Measurements from ENCODE around the gene NENF. TPM values are rescaled to one million over a fixed set of nuclear protein-coding genes. Genes with fewer than 3 reads are reported as not detected.

NENF gene
- total RNA-seq, 2 donors from 2014 or later, result 85.4 to 89.7 TPM

DNA sequence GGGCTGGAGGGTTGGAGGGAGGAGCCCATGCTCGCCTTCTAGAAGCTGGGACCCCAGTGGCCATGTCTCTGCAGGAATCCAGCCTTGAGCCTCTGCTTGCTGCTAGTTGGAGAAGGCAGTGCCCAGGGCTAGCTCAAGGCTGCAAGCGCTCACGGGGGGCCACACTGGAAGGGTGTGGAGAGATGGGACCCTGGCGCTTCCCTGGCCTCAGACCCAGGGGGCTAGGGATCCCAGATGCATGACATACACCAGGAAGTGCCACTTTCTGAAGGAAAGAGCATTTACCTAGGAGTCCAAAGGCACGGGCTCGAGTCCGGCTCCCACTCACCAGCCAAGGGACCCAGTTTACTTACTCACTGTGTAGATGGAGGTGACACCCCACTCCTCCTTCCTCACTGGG, 32.6 kb downstream of the NENF start:
- ATAC-seq, result no peak
- no peak overlapping the region for H3K4me3 ChIP-seq
- intact Hi-C loops (cut with DNase I), result no loop called here
- no peaks in the 10 kb centered on the region for H3K36me3 ChIP-seq (replicated peaks in 1 of 2; ENCODE audit: insufficient read depth in 1 of 2, low read depth in 2 of 2)
- H3K4me1 ChIP-seq, result peaks cover 3% of the 10 kb centered on the region
- no peaks in the 10 kb centered on the region for H3K27me3 ChIP-seq
- no peak for DNase-seq
- no peaks in the 10 kb centered on the region for H3K9me3 ChIP-seq
- 80 to 94% methylated on average over 1 to 7 of the region's 7 CpGs for WGBS, 2 donors
- no peak for TF ChIP-seq POLR2A (IDR thresholded peaks at IDR 0.05)
- TF ChIP-seq, protein P1, sequence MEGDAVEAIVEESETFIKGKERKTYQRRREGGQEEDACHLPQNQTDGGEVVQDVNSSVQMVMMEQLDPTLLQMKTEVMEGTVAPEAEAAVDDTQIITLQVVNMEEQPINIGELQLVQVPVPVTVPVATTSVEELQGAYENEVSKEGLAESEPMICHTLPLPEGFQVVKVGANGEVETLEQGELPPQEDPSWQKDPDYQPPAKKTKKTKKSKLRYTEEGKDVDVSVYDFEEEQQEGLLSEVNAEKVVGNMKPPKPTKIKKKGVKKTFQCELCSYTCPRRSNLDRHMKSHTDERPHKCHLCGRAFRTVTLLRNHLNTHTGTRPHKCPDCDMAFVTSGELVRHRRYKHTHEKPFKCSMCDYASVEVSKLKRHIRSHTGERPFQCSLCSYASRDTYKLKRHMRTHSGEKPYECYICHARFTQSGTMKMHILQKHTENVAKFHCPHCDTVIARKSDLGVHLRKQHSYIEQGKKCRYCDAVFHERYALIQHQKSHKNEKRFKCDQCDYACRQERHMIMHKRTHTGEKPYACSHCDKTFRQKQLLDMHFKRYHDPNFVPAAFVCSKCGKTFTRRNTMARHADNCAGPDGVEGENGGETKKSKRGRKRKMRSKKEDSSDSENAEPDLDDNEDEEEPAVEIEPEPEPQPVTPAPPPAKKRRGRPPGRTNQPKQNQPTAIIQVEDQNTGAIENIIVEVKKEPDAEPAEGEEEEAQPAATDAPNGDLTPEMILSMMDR (IDR thresholded peaks at IDR 0.05), result no peak
- no peak overlapping the region for H3K27ac ChIP-seq

DNA sequence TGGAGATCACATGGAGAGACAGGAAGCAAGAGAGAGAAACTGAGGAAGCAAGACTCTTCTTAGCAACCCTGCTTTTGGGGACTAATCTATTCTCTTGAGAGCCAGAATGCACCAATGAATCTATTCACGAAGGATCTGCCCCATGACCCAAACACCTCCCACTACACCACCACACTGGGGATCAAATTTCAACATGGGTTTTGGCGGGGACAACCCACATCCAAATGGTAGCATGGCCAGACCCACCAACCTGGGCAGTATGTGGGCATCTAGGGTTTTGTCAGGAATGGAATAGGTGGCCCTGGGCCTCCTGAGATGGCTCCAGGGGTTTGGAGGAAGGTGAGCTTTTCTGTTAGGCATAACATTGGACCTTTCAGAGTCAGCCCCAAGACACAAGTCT, 33.7 kb downstream of the NENF start:
- Histone ChIP-seq H3K27me3 (no peaks in the 10 kb centered on the region), H3K27ac (peak overlapping the region in 1 of 4 donors; percentile 33), H3K9me3 (no peaks in the 10 kb centered on the region), H3K36me3 (replicated peaks in 1 of 2; ENCODE audit: insufficient read depth in 1 of 2, low read depth in 2 of 2) (no peaks in the 10 kb centered on the region), H3K4me3 (no peak overlapping the region), H3K4me1 (peaks cover 3% of the 10 kb centered on the region)
- ATAC-seq (no peak), DNase-seq (no peak)
- intact Hi-C loops (cut with DNase I), result no loop called here
- WGBS, 2 donors, result 85 to 100% methylated on average over 2 of the region's 2 CpGs
- TF ChIP-seq, protein P1 (IDR thresholded peaks at IDR 0.05), result no peak
- no peak for TF ChIP-seq POLR2A (IDR thresholded peaks at IDR 0.05)

DNA sequence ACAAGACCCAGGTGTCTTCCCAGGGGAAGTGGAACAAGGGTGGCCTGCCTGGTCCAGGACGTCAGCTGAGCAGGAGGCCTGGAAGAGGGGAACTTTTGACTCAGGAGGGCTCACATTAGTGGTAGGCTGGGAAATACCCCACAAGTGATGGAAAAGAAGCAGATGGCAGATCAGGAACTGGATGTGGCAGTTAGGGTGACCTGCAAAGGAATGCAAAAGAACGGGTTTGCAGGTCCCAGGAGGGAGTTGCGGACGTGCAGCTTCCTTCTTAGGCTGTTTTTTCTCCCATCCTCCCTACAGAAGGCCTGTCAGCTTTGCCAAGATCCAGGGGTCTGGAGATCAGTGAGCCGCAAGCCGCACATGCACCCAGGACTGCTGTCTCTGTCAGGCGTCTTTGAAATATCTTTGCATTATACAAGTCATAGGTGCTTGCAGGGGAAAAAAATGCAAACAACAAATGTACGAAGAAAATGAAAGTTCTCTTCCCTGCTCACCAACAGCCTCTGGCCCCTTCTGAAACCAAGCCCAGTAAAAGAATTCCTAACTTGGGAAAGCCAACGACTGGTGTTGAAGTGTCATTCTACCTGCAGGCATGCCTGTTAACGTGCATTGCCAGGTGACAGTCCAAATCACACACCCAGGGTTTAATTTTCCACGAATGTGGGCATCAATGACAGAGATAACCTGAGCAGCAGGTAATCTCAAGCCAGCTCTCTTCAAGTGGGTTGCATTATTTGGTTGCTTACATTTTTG, 34.4 kb downstream of the NENF start:
- ATAC-seq (peak; percentile 54), DNase-seq (peak in 1 of 4 donors; percentile 42)
- Histone ChIP-seq H3K4me3 (no peak overlapping the region), H3K36me3 (replicated peaks in 1 of 2; ENCODE audit: insufficient read depth in 1 of 2, low read depth in 2 of 2) (no peaks in the 10 kb centered on the region), H3K4me1 (peaks cover 3% of the 10 kb centered on the region), H3K9me3 (no peaks in the 10 kb centered on the region), H3K27ac (peak overlapping the region in 2 of 4 donors; percentile 20 to 33), H3K27me3 (no peaks in the 10 kb centered on the region)
- TF ChIP-seq, protein P1 (IDR thresholded peaks at IDR 0.05), result no peak
- TF ChIP-seq POLR2A (IDR thresholded peaks at IDR 0.05), result no peak
- 39 to 41% methylated on average over 11 of the region's 11 CpGs for WGBS, 2 donors
- intact Hi-C loops (cut with DNase I), result no loop called here

DNA sequence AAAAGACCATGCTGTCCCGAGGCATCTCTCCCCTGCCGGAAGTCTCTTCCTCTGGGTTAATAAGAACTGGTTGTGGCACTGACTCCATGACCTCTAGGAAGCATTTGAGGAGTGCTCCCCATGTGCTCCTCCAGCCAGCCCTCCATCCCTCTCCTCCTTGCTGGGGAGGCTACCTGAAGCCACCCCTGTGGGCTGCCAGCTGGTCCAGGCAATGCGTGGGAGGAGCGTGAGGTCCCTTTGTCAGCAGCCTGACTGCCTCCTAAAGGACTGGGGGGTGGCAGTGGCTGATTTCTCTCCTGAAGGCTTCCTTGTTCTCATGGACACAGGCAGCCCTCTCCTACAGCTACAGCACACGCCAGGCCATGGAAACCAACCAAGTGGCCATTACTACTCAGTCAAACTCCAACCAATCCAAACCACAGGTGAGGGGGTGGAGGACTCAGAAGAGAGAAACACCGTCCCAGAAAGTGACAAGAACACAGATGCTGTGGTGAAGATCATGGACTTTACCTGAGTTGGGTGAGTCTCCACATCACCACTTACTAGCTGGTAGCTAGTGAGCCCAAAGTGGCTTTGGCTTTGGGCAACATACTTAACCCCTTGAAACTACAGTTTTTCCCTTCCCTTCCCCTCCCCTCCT, 35.2 kb downstream of the NENF start:
- Histone ChIP-seq H3K4me1 (peaks cover 3% of the 10 kb centered on the region), H3K36me3 (replicated peaks in 1 of 2; ENCODE audit: insufficient read depth in 1 of 2, low read depth in 2 of 2) (no peaks in the 10 kb centered on the region), H3K9me3 (no peaks in the 10 kb centered on the region), H3K27ac (peak overlapping the region in 1 of 4 donors; percentile 20), H3K27me3 (no peaks in the 10 kb centered on the region), H3K4me3 (no peak overlapping the region)
- WGBS, 2 donors, result 82 to 84% methylated on average over 6 of the region's 6 CpGs
- DNase-seq (no peak), ATAC-seq (no peak)
- intact Hi-C loops (cut with DNase I), result no loop called here
- TF ChIP-seq POLR2A (IDR thresholded peaks at IDR 0.05), result no peak
- TF ChIP-seq, protein P1 (IDR thresholded peaks at IDR 0.05), result no peak
